Measurements from ENCODE around the gene TTC27. TPM values are rescaled to one million over a fixed set of nuclear protein-coding genes. Genes with fewer than 3 reads are reported as not detected.

TTC27 gene
- total RNA-seq, 4 donors from 2014 or later: 10.5 to 46.2 (median 17.9) TPM

DNA sequence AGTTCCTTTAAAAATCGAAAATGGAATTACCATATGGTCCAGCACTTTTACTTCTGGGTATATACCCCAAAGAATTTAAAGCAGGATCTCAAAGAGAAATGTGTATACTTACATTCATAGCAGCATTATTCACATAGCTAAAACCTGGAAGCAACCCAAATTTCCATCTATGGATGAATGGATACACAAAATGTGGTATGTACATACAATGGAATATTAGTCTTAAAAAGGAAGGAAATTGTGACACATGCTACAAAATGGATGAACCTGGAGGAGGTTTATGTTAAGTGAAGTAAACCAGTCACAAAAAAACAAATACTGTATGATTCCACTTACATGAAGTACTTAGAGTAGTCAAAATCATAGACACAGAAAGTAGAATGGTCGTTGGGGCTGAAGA is 171.0 kb downstream of the TTC27 start:
- no peaks in the 10 kb centered on the region for H3K36me3 ChIP-seq
- no peak overlapping the region for H3K27ac ChIP-seq
- no peaks in the 10 kb centered on the region for H3K27me3 ChIP-seq
- no peak for TF ChIP-seq POLR2A (IDR thresholded peaks at IDR 0.05)
- TF ChIP-seq, protein P1, sequence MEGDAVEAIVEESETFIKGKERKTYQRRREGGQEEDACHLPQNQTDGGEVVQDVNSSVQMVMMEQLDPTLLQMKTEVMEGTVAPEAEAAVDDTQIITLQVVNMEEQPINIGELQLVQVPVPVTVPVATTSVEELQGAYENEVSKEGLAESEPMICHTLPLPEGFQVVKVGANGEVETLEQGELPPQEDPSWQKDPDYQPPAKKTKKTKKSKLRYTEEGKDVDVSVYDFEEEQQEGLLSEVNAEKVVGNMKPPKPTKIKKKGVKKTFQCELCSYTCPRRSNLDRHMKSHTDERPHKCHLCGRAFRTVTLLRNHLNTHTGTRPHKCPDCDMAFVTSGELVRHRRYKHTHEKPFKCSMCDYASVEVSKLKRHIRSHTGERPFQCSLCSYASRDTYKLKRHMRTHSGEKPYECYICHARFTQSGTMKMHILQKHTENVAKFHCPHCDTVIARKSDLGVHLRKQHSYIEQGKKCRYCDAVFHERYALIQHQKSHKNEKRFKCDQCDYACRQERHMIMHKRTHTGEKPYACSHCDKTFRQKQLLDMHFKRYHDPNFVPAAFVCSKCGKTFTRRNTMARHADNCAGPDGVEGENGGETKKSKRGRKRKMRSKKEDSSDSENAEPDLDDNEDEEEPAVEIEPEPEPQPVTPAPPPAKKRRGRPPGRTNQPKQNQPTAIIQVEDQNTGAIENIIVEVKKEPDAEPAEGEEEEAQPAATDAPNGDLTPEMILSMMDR (IDR thresholded peaks at IDR 0.05): no peak
- no peaks in the 10 kb centered on the region for H3K4me1 ChIP-seq
- intact Hi-C loops (cut with DNase I; ENCODE audit: low total_unique reads): no loop called here
- H3K9me3 ChIP-seq: no peaks in the 10 kb centered on the region
- no peak overlapping the region for H3K4me3 ChIP-seq
- no peak for DNase-seq

DNA sequence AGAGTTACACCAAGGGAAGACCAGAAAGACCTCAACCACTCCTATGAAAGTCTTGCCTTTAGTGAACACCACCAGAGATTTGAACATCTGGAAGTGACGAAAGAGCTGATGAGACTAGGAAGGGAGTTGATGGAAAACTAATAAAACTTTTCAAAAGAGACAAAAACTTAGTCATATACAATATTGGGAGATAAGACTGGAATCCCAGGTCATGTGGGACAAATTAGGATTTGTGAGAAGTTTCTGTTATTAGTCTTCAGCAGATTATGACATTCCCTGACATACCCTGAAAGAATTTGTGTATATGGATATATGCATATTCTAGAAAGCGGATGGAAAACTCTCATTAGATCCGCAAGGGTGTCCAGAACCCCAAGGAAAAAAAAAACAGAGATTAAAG is 173.9 kb downstream of the TTC27 start:
- no peak for TF ChIP-seq POLR2A (IDR thresholded peaks at IDR 0.05)
- TF ChIP-seq, protein P1 (IDR thresholded peaks at IDR 0.05): no peak
- no peak for DNase-seq
- Histone ChIP-seq H3K27me3 (no peaks in the 10 kb centered on the region), H3K27ac (no peak overlapping the region), H3K4me1 (no peaks in the 10 kb centered on the region), H3K9me3 (no peaks in the 10 kb centered on the region), H3K36me3 (no peaks in the 10 kb centered on the region), H3K4me3 (no peak overlapping the region)
- intact Hi-C loops (cut with DNase I; ENCODE audit: low total_unique reads): no loop called here

DNA sequence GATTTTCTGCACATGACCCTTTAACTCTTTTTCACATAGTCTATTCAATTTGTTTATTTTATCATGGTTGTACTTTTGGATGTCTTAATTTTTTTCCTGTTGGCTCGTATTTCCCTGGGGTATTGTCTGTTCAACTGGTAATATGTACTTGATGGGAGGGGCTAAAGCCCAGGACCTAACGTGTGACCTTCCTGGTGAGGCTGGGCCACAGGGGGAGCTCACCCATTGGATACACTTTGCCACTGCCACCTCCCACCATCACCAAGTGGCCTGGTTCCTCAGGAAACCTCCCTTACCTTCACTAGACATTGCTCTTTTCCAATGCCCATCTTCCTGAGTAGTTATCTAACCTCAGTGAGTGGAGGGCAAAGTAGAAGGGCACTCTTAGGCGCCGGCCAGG is 175.0 kb downstream of the TTC27 start:
- TF ChIP-seq POLR2A (IDR thresholded peaks at IDR 0.05): no peak
- TF ChIP-seq, protein P1 (IDR thresholded peaks at IDR 0.05): no peak

DNA sequence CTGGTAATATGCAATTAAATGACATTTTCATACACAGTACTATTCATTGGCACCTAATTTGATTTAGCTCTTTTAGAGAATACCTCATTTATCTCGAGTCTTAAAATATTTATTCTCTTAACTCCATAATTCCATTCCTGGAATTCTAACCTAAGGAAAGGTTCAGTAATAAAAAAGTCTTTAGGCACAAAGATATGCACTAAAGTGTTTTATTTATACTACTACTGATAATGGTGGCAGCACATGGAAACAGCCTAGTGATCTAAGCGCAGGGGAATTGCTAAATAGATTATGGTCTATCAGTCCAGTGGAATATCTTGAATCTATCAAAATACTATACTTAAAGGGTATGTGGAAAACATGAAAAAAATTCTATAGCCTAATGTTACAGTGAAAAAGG is 176.4 kb downstream of the TTC27 start:
- no peak overlapping the region for H3K4me3 ChIP-seq
- no peak overlapping the region for H3K27ac ChIP-seq
- H3K4me1 ChIP-seq: no peaks in the 10 kb centered on the region
- H3K27me3 ChIP-seq: no peaks in the 10 kb centered on the region
- TF ChIP-seq POLR2A (IDR thresholded peaks at IDR 0.05): no peak
- TF ChIP-seq, protein P1 (IDR thresholded peaks at IDR 0.05): no peak
- H3K36me3 ChIP-seq: no peaks in the 10 kb centered on the region
- intact Hi-C loops (cut with DNase I; ENCODE audit: low total_unique reads): no loop called here
- no peak for DNase-seq
- H3K9me3 ChIP-seq: no peaks in the 10 kb centered on the region

More for the DNA sequence above, 175.0 kb downstream of the TTC27 start:
- no peak overlapping the region for H3K4me3 ChIP-seq
- intact Hi-C loops (cut with DNase I; ENCODE audit: low total_unique reads): no loop called here
- no peaks in the 10 kb centered on the region for H3K9me3 ChIP-seq
- no peak overlapping the region for H3K27ac ChIP-seq
- DNase-seq: no peak
- H3K27me3 ChIP-seq: no peaks in the 10 kb centered on the region
- H3K36me3 ChIP-seq: no peaks in the 10 kb centered on the region
- H3K4me1 ChIP-seq: no peaks in the 10 kb centered on the region

DNA sequence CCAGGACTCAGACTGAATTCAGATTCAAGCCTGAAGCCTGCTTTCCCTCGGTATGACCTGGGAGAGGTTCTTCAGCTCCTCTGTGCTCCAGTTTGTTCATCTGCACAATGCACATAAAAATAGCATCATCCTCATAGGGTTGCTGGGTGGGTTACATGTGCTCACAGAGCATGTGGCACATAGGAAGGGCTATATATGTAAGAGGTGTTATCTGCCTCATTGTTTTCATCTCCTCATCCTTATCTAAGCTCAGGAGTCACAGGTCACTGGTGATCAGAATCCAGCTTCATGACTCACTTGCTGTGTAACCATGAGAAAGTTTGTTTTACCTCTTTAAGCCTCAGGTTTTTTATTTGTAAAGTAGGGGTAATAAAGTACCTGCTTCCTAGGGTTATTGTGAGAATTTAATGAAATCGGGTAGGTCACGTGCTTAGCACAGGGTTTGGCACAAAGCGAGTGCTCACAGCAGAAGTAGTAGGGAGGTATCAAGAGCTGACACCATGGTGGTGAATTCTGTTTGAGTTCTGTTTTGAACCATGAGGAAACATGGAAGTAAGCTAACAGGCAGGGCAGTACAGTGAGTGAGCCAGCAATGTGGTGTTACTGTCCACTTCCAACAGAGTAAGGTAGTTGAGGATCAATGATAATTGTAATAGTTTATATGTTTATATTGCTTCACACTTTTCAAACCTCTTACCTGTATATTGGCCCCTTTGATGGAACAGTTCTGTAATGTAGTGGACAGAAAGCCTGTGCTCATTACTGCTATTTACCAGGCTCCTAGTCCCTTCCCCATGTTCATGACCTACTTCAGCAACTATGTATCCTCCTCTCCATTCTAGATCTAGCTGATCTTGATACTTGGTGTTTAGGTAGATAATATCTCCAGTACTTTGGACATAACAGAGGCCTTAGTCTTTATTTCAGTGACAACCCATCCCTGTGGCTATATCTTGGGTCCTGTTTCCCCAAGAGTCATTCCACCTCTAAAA is 177.6 kb downstream of the TTC27 start:
- TF ChIP-seq, protein P1 (IDR thresholded peaks at IDR 0.05): no peak
- no peak for TF ChIP-seq POLR2A (IDR thresholded peaks at IDR 0.05)
- no peak for DNase-seq
- H3K27ac ChIP-seq: no peak overlapping the region
- no peaks in the 10 kb centered on the region for H3K27me3 ChIP-seq
- H3K9me3 ChIP-seq: no peaks in the 10 kb centered on the region
- intact Hi-C loops (cut with DNase I; ENCODE audit: low total_unique reads): no loop called here
- no peaks in the 10 kb centered on the region for H3K36me3 ChIP-seq
- no peaks in the 10 kb centered on the region for H3K4me1 ChIP-seq
- H3K4me3 ChIP-seq: no peak overlapping the region

Measured in uterus (tissue), 4 donors.